GM19035 (cell line): ENCODE data around the gene KRT71.

Experiments used
- ATAC-seq: cut with Tn5 transposase; IDR thresholded peaks from one replicate; pipeline ENCODE4 v1.9.1; 2021; ENCODE audit not compliant: unreplicated experiment

KRT71 gene

DNA sequence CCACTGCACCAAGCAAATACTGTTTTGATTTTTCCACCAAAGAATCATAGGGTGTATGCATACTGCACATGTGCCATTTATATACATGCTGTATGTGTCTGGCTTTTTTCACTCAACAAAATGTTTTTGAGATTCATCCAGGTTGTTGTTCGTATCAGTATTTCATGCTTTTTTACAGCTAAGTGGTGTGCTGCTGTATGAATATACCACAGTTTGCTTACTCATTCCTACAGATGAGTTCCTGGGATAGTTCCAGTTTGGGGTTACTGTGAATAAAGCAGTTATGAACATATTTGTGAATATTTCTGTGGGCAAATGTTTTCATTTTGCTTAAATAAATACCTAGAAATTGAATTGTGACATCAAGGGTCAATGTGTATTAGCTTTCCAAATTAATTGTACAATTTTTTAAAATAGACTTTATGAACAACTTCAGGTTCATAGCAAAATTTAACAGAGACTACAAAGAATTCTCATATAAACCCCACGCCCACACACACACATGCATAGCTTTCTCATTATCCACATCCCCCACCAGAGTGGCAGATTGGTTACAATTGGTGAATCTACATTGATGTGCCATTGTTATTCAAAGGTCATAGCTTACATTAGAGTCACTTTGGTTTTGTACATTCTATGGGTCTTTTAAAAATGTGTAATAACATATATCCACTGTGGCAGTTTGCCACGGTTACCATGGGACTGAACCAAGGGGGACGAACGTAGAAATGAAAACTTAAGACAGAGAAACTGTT lies 53.0 kb downstream of the KRT71 start:
- no peak for ATAC-seq

DNA sequence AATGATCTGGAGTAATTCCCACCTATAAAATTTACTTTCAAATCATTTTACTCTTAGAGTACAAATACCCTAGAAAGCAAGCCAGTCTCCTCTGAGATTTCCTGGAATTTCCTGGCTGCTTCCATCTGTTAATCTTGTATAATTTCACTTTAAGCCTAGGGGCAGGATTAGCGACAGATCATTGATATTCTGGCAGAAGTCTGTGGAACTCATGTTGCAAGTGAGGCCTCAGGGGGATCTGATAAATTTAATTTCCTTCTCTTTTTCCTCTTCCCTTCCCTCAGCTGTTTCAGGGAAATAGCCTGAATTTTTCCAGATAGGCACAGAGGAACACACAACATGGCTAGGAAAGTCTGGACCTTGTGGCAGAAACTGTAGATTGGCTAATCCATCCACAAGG lies 54.0 kb downstream of the KRT71 start:
- ATAC-seq, result no peak

DNA sequence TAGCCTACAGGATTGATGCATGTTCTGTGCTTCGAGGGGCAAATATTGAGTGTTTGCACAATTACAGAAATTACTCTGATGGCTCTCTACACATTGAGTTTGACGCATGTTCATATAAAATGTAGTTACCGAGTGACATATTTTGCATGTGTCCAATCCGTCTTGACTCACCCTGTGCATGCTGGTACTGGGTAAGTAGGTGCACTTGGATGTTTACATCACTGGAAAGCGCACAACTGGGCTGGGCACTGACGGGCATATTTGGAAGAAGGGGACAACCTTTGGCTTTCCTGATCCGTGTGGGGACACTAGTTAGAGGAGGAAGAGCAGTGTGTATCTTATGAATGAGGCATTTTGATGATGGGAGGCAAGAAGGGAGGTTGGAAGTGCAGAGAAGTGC lies 55.0 kb downstream of the KRT71 start:
- ATAC-seq, result no peak

DNA sequence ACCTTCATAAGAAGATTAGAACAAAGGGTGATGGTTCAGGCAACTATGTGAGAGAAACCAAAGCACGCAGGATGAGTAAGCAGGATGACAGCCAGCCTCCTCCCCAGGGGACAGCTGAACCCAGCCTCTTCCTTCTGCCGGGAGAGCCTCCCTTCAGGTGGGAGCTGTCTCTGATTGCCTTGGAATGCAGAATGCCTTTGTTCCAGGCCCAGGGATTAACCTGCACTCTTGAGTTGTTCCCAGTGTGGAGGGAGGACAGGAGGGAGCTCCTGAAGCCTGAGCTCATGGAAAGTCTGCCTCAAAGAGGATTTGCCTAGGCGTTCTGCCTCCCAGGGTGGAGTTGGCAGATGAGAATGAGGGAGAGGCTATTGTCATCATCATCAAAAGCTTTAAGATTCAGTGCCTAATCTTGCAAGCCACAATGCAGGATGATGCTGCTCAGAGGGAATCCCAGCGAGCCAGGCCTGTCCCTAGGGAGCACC lies 56.3 kb downstream of the KRT71 start:
- ATAC-seq, result no peak

DNA sequence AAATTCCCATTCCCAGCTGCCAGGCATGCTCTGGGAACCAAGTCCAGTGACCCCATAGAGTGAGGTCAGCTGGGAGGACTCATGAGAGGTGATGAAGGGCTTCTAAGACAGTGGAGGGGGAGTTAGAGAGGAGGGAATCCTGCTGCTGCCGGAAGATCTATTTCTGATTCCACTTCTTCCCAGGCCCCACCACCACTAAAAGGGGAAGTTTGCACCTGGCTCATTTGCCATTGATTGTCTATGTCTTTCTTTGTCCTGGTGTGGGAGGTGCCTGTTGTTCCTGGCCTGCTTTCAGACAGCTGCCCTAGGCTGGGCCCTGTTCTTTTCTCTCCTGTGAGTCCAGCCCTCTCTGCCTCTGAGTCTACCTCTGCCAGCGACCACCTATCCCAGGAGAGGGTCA lies 56.9 kb downstream of the KRT71 start:
- no peak for ATAC-seq

DNA sequence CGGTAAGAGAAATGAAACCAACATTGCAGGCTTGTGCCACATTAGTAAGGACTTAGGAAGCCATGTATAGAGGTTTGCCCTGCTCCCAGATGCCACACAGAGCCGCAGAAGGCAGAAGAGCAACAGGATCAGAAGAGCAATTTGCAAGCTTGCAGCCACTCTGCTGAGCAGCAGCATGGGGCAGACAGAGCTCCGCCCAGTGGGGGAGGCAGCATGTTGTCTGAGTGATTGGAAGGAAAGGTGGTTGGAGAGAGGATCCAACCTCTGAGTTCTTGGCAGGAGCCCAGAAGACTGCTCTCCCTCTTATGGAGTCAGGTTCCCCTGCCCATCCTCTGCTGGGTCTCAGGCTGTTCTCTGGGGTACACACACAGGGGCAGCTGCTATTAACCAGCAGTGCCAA lies 57.6 kb downstream of the KRT71 start:
- no peak for ATAC-seq

DNA sequence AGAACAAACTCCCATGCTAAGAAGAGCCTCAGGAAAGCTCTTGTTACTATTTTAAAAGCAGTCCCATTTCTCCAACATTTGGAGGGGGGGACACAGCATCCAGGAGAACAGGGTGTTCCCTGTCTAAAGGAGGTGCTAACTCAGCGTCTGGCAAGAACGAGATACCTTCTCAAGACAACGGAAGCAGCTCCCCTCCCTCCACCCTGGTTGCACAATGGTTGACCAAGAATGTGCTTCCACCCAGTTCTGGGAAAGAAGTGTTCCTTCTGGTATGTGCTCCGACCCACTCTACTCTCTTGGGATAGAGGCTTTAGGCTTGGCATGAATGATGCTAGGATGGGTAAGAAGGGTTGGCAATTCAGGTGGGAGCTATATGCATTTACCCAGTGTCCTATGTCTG lies 58.4 kb downstream of the KRT71 start:
- no peak for ATAC-seq

DNA sequence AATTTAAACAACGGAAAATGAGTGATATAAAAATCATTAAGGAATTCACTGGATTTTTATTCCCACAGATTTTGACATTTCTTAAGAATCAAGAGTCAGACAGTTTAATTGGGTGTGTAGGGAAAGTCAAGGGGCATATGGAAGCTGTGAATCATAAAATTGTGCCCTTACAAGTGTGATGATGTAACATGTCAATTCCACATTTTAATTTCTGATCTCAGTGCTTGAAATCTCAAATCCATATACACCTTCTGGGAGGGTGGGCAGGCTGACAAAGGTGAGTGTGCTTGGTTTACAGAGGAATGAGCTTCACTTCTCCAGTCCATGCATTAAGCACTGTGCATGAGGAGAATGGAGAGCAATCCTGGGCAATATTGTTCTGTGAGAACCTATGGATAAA lies 58.8 kb downstream of the KRT71 start:
- no peak for ATAC-seq
